DMS153 (cell line): ENCODE results near the gene FDXR.
A peak's percentile ranks its signal among the peaks of the same experiment; 100 is the strongest.

Experiments used
- DNase-seq: peaks from one replicate; lab custom pipeline; 2025; lab: John Stamatoyannopoulos, UW

Gene FDXR

DNA sequence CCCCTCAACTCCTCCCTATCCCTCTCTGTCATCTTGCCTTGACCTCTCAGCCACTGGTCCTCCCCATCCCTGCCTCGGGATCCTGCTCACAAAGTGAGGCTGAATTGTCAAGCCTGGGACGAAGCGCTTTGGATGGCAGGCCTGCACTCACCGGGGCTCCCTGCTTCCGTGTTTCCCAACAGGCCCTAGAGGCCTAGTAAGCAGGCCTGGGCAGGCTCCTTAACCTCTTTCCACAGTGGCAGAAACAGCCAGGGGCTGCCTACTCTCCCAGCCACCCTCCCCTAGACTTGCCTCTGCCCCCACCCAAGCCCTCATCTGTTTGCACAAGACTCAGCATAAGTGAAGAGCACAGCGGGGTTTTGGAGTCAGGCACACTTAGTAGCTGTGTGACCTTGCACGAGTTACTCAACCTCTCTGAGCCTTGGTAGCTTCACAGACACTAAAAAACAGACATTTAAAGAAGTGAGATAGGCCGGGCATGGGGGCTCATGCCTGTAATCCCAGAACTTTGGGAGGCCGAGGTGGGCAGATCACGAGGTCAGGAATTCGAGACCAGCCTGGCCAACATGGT, 25.7 kb upstream of the FDXR start:
- DNase-seq: no peak

GRCh38 chr17:74893936-74894671, 21.3 kb upstream of the FDXR start:
- no peak for DNase-seq

- no peak for DNase-seq
These were observed 20.4 kb upstream of the FDXR start, which contains the start of gene FADS6 for GRCh38 chr17:74892974-74893911. FADS6 (minus strand) TSS chr17:74893633; CDS start chr17:74893595, 38 bp downstream.

DNA sequence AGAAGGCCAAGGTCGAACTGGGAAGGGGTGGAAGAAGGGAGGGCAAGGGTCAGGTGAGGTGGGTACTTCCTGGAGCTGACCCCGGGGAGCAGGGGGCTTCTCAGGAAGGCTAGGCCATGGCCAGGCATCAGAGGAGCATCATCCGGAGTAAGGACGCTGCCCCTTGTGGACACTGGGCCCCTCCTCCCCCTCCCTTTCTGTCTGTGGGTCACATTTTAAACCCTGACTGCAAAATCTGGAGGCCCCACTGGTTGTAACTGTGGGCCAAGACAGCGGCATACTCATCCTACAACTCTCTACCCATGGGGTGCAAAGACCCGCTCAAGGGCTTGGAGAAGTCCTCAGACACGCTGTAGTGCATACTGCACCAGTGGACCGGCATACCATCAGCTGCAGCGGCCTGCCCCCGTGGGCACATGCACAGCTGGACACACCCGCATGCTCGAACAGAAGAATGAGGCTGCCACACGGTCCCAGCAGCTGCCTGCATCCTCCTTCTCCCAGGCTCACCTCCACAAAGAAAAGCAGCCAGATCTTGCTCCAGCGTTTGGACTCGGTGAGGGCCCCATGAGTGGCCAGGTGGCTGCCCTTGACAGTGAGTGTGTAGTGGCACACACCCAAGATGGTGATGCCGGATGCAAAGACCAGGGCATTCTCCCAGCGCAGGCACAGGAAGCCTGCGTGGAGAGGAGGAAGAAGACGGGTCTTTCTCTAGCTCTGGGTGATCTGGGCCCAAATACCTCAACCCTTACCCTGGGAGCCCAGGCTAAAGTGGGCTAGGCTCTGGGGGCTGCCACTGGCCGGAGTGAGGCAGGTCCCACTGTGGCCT, 19.4 kb upstream of the FDXR start:
- DNase-seq: no peak

DNA sequence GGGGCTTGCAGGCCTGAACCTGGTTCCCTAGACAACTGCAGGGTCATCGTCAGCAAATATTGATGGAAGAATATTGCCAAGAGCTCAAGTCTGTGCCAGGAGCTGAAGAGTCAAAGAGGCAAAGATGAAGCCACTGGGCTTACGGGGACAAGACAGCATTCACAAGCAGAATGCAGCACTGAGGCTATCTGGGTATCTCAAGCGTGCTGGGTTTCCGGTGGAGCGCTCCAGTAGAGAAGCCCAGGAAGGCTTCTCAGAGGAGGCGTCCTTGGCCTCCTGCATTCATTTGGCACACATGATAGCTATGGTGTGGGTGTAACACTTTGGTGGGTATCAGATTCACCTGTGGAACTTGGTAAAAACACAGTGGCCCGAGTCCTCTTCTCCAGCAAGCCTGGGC, 17.8 kb upstream of the FDXR start:
- DNase-seq: no peak

DNA sequence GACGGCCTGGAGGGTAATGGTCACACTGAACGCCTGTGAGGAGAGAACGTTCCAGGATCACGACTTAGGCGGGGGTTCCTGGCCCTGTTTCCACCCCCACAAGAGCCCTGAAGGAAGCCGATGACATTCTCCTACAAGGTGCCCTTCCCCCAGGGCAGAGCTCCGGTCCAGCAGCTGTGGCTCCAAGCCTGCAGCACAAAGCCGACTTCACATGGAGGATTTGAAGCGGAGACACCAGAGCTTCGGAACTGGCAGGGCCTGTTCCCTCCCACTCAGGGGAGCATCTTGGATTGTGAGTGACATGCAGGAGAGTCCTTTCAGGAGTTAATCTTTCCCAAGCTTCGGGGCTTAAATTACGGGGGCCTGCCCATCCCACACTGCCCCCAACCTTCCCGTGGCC, 15.7 kb upstream of the FDXR start:
- DNase-seq: no peak

- no peak for DNase-seq
These were observed 10.5 kb upstream of the FDXR start for GRCh38 chr17:74883241-74883745.

GRCh38 chr17:74882517-74883240, 9.9 kb upstream of the FDXR start:
- DNase-seq: no peak

DNA sequence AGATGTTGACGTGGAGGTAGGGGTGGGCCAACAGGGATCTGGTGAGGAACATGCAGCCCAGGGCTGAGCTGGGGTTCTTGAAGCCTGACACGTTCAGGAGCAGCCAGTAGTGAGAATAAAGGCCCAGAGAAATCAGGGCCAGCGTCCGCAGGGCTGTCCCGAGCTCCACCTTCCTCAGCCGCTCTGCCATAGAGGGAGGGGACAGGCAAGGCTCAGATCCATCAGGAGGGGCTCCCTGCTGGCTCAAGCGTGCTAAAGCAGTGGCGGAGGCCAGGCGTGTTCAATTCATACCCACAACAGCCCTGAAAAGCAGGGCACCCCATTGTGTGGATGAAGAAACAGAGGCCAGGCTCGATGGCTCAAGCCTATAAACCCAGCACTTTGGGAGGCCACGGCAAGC, 8.3 kb upstream of the FDXR start:
- DNase-seq: no peak

GRCh38 chr17:74879308-74879707, 6.5 kb upstream of the FDXR start:
- no peak for DNase-seq

DNA sequence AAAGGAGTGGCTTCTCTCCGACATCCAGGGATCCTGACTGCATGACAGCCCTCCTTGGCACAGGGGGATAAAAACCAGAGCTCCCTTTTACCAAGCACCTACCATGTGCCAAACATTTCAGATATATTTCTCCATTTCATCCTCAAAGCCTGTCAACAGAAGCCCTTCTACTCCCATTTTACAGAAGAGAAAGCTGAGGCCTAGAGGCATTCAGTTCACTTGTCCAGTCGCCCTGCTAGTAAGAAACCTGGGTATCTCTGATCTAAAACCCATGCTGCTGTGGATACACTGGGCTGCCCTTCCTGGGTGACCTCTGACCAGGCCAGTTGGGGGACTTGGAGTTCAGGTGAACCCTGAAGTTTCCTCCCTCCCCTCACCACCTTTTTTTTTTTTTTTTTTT, 5.9 kb upstream of the FDXR start:
- no peak for DNase-seq

- no peak for DNase-seq
These were observed 5.1 kb upstream of the FDXR start for GRCh38 chr17:74877592-74878548.

DNA sequence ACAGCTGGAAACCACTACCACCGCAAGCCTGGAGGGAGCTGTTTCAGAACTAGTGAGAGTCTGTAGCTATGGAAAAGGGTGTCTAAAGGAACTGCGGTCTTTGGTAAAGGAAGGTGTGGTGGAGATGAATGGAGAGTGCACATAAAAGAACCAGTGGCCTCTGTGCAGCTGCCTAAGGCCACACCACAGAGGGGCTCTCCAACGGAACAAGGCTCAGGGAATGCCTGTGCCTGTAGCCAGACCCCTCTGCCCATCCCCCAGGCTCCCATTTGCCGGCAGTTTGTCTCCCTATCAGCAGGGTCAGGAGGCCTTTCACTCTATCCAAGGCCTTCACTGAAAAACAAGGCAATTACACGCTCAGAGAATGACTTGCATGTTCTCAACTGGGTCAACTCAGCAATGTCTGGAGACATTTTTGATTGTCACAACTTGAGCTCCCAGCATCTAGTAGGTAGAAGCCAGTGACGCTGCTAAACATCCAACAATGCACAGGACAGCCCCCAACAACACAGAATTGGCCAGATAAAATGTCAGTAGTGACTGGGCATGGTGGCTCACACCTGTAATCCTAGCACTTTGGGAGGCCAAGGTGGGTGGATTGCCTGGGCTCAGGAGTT, 3.3 kb upstream of the FDXR start:
- no peak for DNase-seq

GRCh38 chr17:74875155-74875976, 2.6 kb upstream of the FDXR start:
- no peak for DNase-seq

- DNase-seq: no peak
These were observed 1.8 kb upstream of the FDXR start for GRCh38 chr17:74874615-74875037.

GRCh38 chr17:74873874-74874614, 1.2 kb upstream of the FDXR start:
- DNase-seq: no peak

- peak; percentile 100 for DNase-seq
These were observed 461 bp upstream of the FDXR start for GRCh38 chr17:74873037-74873873.
